ENCODE data around the gene KIAA1671.

GRCh38 chr22:24962094-24962493 is 9.6 kb downstream of the KIAA1671 start:
- TF ChIP-seq DEAF1 (CRISPR knock-in tag; IDR thresholded peaks at IDR 0.05), result no peak
- TF ChIP-seq ELK1 (CRISPR knock-in tag; IDR thresholded peaks at IDR 0.05), result no peak
- no peak for TF ChIP-seq ATF3 (IDR thresholded peaks at IDR 0.05)
- TF ChIP-seq ATF3 (CRISPR knock-in tag; conservative IDR thresholded peaks at IDR 0.05), result no peak
- no peak for TF ChIP-seq NFE2L1 (tag; IDR thresholded peaks at IDR 0.05; ENCODE audit: borderline replicate concordance, low read depth)
- no peak for TF ChIP-seq XRCC3 (IDR thresholded peaks at IDR 0.05)
- TF ChIP-seq NFYB (IDR thresholded peaks at IDR 0.05; ENCODE audit: extremely low read depth, insufficient read length), result no peak
